NCI-H2227 (cell line): ENCODE data around the gene HLA-DMB.

Source experiments
- DNase-seq: peaks from one replicate; lab custom pipeline; 2025; ENCODE audit not compliant: unreplicated experiment; lab: John Stamatoyannopoulos, UW

HLA-DMB gene

GRCh38 chr6:32912951-32913350, 27.9 kb downstream of the HLA-DMB start:
- no peak for DNase-seq

GRCh38 chr6:32908897-32909296, 31.9 kb downstream of the HLA-DMB start:
- no peak for DNase-seq

GRCh38 chr6:32906539-32906938, 34.3 kb downstream of the HLA-DMB start:
- DNase-seq = no peak

- no peak for DNase-seq
Measured at GRCh38 chr6:32905078-32905477, 35.8 kb downstream of the HLA-DMB start.

GRCh38 chr6:32903952-32904351, 36.9 kb downstream of the HLA-DMB start:
- no peak for DNase-seq

GRCh38 chr6:32895006-32895345, 45.9 kb downstream of the HLA-DMB start:
- no peak for DNase-seq

- DNase-seq = peak; percentile 97
Measured at GRCh38 chr6:32894085-32895005, 46.5 kb downstream of the HLA-DMB start.

- DNase-seq = no peak
Measured at GRCh38 chr6:32890831-32891230, 50.0 kb downstream of the HLA-DMB start.

- no peak for DNase-seq
Measured at GRCh38 chr6:32889533-32889932, 51.3 kb downstream of the HLA-DMB start.

GRCh38 chr6:32888576-32888975, 52.3 kb downstream of the HLA-DMB start:
- DNase-seq = no peak

GRCh38 chr6:32887616-32888015, 53.2 kb downstream of the HLA-DMB start:
- DNase-seq = no peak

- DNase-seq = peak; percentile 8
Measured at GRCh38 chr6:32886681-32887383, 54.0 kb downstream of the HLA-DMB start.

- peak; percentile 66 for DNase-seq
Measured at GRCh38 chr6:32885698-32886286, 55.0 kb downstream of the HLA-DMB start.
